NCI-H2196 treated with DMSO at 0.1 percent for 48 hours (cell line): ENCODE results near the gene MAST4.
A peak's percentile ranks its signal among the peaks of the same experiment; 100 is the strongest.

ENCODE experiments used
- DNase-seq: peaks from one replicate; lab custom pipeline; 2025; ENCODE audit not compliant: unreplicated experiment; lab: John Stamatoyannopoulos, UW

MAST4 gene

GRCh38 chr5:67195406-67196275 lies 599.4 kb downstream of the MAST4 start:
- DNase-seq: no peak

- no peak for DNase-seq
Measured at GRCh38 chr5:67196537-67197059, 600.4 kb downstream of the MAST4 start, which contains the start of gene CD180. CD180 (minus strand) TSS chr5:67196799; CDS start chr5:67196641, 158 bp downstream.

- no peak for DNase-seq
Measured at GRCh38 chr5:67197536-67197935, 601.3 kb downstream of the MAST4 start.

GRCh38 chr5:67198917-67199316 lies 602.7 kb downstream of the MAST4 start:
- no peak for DNase-seq

GRCh38 chr5:67199859-67200258 lies 603.7 kb downstream of the MAST4 start:
- no peak for DNase-seq

GRCh38 chr5:67200809-67201562 lies 604.8 kb downstream of the MAST4 start:
- no peak for DNase-seq

- no peak for DNase-seq
Measured at GRCh38 chr5:67201897-67202549, 605.8 kb downstream of the MAST4 start.

GRCh38 chr5:67202828-67203227 lies 606.6 kb downstream of the MAST4 start:
- no peak for DNase-seq

GRCh38 chr5:67203701-67204074 lies 607.5 kb downstream of the MAST4 start:
- DNase-seq: no peak

GRCh38 chr5:67204821-67205220 lies 608.6 kb downstream of the MAST4 start:
- no peak for DNase-seq

GRCh38 chr5:67205981-67206380 lies 609.8 kb downstream of the MAST4 start:
- no peak for DNase-seq

- no peak for DNase-seq
Measured at GRCh38 chr5:67206461-67206860, 610.3 kb downstream of the MAST4 start.

- no peak for DNase-seq
Measured at GRCh38 chr5:67206929-67207328, 610.7 kb downstream of the MAST4 start.

GRCh38 chr5:67208403-67208802 lies 612.2 kb downstream of the MAST4 start:
- no peak for DNase-seq

- DNase-seq: peak; percentile 5
Measured at GRCh38 chr5:67209141-67209771, 613.1 kb downstream of the MAST4 start.

GRCh38 chr5:67211926-67212325 lies 615.7 kb downstream of the MAST4 start:
- DNase-seq: no peak

- DNase-seq: no peak
Measured at GRCh38 chr5:67214036-67214435, 617.8 kb downstream of the MAST4 start.

GRCh38 chr5:67214707-67215447 lies 618.7 kb downstream of the MAST4 start:
- no peak for DNase-seq

GRCh38 chr5:67215519-67216471 lies 619.6 kb downstream of the MAST4 start:
- DNase-seq: no peak
